NT2/D1 (cell line): ENCODE measurements around the gene CCT5.
"Not testable (repeated sequence)": the region's sequence is repeated elsewhere in the genome, so short reads cannot be mapped to it uniquely, and the experiment has no call there.

ENCODE experiments used
- DNase-seq: peaks from one replicate; pipeline ENCODE4 v3.0.0-alpha.2; 2011; ENCODE audit warnings: low read depth, low spot score
- H3K27me3 ChIP-seq: 2 replicates; pipeline ENCODE4 v1.6.0; 2011; ENCODE audit warnings: mild to moderate bottlenecking; ENCODE audit not compliant: insufficient read length, insufficient read depth
- H3K36me3 ChIP-seq: 2 replicates; pipeline ENCODE4 v1.6.1; 2011; ENCODE audit warnings: mild to moderate bottlenecking, low read length, mixed read lengths; ENCODE audit not compliant: insufficient read depth, insufficient read length
- H3K4me1 ChIP-seq: 2 replicates; pipeline ENCODE4 v1.5.1; 2011; ENCODE audit not compliant: insufficient read depth, insufficient read length
- H3K4me3 ChIP-seq: 2 replicates; pipeline ENCODE4 v1.5.1; 2011; ENCODE audit warnings: low read depth; ENCODE audit not compliant: insufficient read length
- H3K9ac ChIP-seq: 2 replicates; pipeline ENCODE4 v1.6.0; 2011; ENCODE audit warnings: low read depth; ENCODE audit not compliant: insufficient read length
- H3K9me3 ChIP-seq: 2 replicates; pipeline ENCODE4 v1.5.1; 2011; ENCODE audit warnings: mild to moderate bottlenecking, low read length; ENCODE audit not compliant: insufficient read depth
- SUZ12 ChIP-seq: IDR thresholded peaks from 2 replicates; pipeline ENCODE4 v1.6.1; 2011; ENCODE audit not compliant: insufficient read length, insufficient read depth; ENCODE audit errors: extremely low read depth
- YY1 ChIP-seq: IDR thresholded peaks from 2 replicates; pipeline ENCODE4 v1.6.1; 2011; ENCODE audit not compliant: insufficient read length, insufficient read depth
- ZNF274 ChIP-seq: IDR thresholded peaks from 2 replicates; pipeline ENCODE4 v1.6.1; 2011; ENCODE audit warnings: mild to moderate bottlenecking, low read depth, low read length

CCT5 gene

GRCh38 chr5:10246761-10247160, 3.3 kb upstream of the CCT5 start:
- Histone ChIP-seq H3K4me3 (no peak overlapping the region), H3K9ac (no peak overlapping the region), H3K36me3 (peaks cover 13% of the 10 kb centered on the region), H3K9me3 (no peaks in the 10 kb centered on the region), H3K4me1 (peaks cover 5% of the 10 kb centered on the region), H3K27me3 (no peaks in the 10 kb centered on the region)
- DNase-seq: no peak
- TF ChIP-seq ZNF274 (no peak), SUZ12 (no peak), YY1 (no peak)

DNA sequence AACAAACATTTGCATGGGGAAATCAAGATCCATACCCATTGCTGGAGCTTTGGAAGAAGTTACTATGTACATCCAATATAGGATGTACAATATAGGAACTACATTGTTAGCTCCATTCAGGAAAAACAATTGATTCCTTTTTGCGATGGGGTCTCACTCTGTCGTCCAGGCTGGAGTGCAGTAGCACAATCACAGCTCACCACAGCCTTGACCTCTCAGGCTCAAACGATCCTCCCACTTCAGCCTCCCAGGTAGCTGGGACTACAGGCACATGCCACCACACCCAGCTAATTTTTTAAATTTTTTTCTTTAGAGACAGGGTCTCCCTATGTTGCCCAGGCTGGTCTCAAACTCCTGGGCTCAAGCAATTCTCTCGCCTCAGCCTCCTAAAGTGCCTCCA, 2.9 kb upstream of the CCT5 start:
- not testable (repeated sequence) for H3K9ac ChIP-seq, H3K4me3 ChIP-seq, H3K27me3 ChIP-seq, H3K9me3 ChIP-seq, DNase-seq, H3K4me1 ChIP-seq
- peaks cover 17% of the 10 kb centered on the region for H3K36me3 ChIP-seq

GRCh38 chr5:10248378-10249260, 1.5 kb upstream of the CCT5 start:
- TF ChIP-seq SUZ12 (no peak), ZNF274 (no peak), YY1 (no peak)
- Histone ChIP-seq H3K9me3 (no peaks in the 10 kb centered on the region), H3K4me3 (peak overlapping the region; percentile 85), H3K4me1 (peaks cover 5% of the 10 kb centered on the region), H3K27me3 (no peaks in the 10 kb centered on the region), H3K9ac (peak overlapping the region; percentile 97), H3K36me3 (peaks cover 29% of the 10 kb centered on the region)
- no peak for DNase-seq

DNA sequence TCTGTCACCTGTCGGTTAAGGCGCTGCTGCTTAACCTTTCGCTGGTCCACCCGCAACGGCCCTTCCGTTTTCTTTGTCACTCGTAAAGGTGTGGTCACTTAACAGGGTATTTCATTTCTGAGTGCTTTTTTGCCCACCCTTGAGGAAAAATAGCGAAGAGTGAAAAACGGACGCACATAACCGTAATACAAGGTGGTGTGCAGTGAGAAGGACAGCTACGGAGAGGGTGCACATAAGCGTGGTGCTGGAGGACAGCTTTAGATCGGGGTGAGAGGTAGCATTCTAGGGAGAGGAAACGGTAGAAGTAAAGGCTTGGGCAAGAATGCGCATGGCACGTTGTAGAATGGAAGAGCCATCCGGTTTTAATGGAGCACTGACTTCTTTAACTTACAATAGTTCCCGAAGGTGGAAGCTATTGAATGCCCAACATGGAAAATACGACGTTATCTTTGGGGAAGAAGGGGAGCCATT, 761 bp downstream of the CCT5 start:
- no peak for DNase-seq
- H3K4me3 ChIP-seq: peak overlapping the region; percentile 84
- peaks cover 51% of the 10 kb centered on the region for H3K36me3 ChIP-seq
- peaks cover 5% of the 10 kb centered on the region for H3K4me1 ChIP-seq
- H3K27me3 ChIP-seq: no peaks in the 10 kb centered on the region
- no peaks in the 10 kb centered on the region for H3K9me3 ChIP-seq
- H3K9ac ChIP-seq: peak overlapping the region; percentile 91
- TF ChIP-seq ZNF274 (no peak), SUZ12 (no peak), YY1 (no peak)

DNA sequence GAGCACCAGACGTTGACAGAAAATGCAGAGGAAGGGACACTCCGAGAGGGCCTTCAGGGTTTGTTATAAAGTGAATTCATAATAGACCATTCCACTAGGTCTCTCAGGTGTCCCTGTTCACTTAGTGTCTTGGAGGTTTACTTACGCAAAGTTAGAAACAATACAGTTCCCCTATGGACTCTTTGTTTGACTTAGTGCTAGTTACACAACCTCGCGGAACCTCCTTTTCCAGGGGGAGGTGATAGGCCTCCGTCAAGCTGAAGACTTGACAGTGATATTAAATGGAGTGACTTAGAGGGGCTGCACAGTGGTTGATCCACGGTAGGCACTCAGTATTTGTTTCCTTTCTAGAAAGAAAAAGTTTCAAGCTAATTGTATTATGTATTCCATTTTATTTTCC, 1.3 kb downstream of the CCT5 start:
- Histone ChIP-seq H3K9ac (peak overlapping the region; percentile 91), H3K36me3 (peaks cover 56% of the 10 kb centered on the region), H3K27me3 (no peaks in the 10 kb centered on the region), H3K4me1 (peaks cover 5% of the 10 kb centered on the region), H3K9me3 (no peaks in the 10 kb centered on the region), H3K4me3 (peak overlapping the region; percentile 84)
- TF ChIP-seq ZNF274 (no peak), YY1 (no peak), SUZ12 (no peak)
- no peak for DNase-seq

- no peak for TF ChIP-seq SUZ12
- TF ChIP-seq YY1: no peak
- no peak for TF ChIP-seq ZNF274
- Histone ChIP-seq H3K4me3 (no peak overlapping the region), H3K9ac (no peak overlapping the region), H3K36me3 (peaks cover 74% of the 10 kb centered on the region), H3K27me3 (no peaks in the 10 kb centered on the region), H3K4me1 (peaks cover 5% of the 10 kb centered on the region), H3K9me3 (no peaks in the 10 kb centered on the region)
- no peak for DNase-seq
Observed at GRCh38 chr5:10253390-10253789, 3.3 kb downstream of the CCT5 start.

DNA sequence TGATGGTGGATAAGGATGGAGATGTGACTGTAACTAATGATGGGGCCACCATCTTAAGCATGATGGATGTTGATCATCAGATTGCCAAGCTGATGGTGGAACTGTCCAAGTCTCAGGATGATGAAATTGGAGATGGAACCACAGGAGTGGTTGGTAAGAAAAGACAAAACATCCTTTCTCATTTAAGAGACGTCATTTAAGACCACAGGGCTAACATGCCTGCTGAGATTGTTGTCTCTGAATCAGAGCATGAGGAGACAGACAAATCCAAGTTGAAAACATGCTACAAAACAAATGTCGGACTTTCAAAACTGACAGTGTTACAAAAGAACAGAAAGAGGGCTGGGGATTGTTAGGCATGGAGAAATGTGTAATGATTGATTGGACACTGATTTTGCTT, 4.6 kb downstream of the CCT5 start:
- DNase-seq: no peak
- Histone ChIP-seq H3K9ac (no peak overlapping the region), H3K4me3 (no peak overlapping the region), H3K27me3 (no peaks in the 10 kb centered on the region), H3K4me1 (peaks cover 2% of the 10 kb centered on the region), H3K9me3 (no peaks in the 10 kb centered on the region), H3K36me3 (peaks cover 87% of the 10 kb centered on the region)
- TF ChIP-seq YY1 (no peak), SUZ12 (no peak), ZNF274 (no peak)

DNA sequence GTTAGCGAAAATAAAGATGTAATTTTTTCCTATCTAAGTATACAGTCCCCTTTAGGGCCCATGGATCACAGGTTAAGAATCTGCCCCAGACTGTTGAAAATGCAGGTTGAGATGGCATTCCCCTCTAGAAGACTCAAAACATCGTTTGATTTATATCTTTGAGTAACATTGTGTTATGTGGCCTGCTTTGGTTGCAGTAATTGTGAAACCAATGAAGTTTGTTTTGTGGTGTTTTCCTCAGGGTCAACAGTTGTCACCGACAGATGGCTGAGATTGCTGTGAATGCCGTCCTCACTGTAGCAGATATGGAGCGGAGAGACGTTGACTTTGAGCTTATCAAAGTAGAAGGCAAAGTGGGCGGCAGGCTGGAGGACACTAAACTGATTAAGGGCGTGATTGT, 7.8 kb downstream of the CCT5 start:
- H3K27me3 ChIP-seq: no peaks in the 10 kb centered on the region
- peaks cover 2% of the 10 kb centered on the region for H3K4me1 ChIP-seq
- DNase-seq: no peak
- TF ChIP-seq ZNF274: no peak
- no peak for TF ChIP-seq SUZ12
- no peak for TF ChIP-seq YY1
- no peak overlapping the region for H3K9ac ChIP-seq
- H3K4me3 ChIP-seq: no peak overlapping the region
- H3K9me3 ChIP-seq: no peaks in the 10 kb centered on the region
- H3K36me3 ChIP-seq: peaks cover 98% of the 10 kb centered on the region
